Measurements from ENCODE around the gene DENND2D.
A peak's percentile ranks its signal among the peaks of the same experiment; 100 is the strongest.

Gene DENND2D

DNA sequence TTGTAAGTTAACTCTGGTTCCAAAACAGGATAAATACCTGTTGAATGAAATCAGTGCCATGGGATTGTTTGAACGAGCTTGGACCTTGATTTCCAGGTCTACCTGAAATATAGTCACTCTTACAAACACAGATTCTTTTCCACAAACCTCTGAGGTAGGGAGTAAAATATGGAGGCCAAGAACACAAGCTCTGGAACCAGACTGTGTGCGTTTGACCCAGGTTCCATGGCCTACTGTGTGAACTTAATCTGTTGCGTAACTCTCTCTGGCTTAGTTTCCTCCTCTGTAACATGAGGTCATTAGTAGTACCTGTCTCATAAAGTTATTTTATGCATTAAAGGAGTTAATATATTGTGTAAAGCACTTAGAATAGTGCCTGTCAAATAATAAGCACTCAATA is 25.1 kb downstream of the DENND2D start:
- no peak for DNase-seq (ENCODE audit: low spot score)

DNA sequence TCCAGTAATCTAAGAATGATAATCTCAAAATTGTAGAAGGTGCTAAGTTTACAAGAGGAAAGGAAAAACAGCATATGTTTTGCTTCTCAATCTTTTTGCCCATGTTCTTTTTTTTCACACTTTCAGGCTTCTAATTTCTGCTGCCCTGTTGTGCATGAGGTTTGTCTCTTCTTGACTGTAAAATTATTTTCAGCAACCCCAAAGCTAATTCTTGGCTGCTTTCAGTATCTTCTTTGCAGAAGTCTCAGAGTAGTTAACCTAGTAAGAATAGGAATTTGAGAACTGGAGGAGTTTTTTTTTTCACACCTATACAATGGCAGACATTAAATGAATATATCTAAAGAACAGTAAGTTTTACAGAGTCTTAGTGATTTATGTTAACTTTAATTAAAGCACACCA is 26.4 kb downstream of the DENND2D start:
- DNase-seq (ENCODE audit: low spot score), result no peak

DNA sequence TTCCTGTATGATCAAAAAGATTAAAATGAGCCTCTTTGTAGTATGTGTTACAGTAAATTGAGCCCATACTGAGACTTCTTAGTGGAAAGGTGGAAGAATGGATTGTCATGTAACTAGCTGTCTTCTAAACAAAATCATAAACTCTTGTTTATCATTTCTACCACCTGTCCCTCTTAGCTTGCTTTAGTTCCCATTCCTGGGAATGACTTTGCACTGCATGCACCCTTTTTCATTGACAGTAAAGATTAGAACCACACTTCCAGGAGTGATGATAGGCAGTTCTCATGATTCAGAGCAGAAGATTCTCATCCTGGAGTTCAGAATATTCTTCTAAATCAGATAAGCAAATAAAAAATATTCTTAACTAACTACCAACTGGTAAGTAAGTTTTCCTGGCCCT is 28.0 kb downstream of the DENND2D start:
- DNase-seq (ENCODE audit: low spot score), result no peak

DNA sequence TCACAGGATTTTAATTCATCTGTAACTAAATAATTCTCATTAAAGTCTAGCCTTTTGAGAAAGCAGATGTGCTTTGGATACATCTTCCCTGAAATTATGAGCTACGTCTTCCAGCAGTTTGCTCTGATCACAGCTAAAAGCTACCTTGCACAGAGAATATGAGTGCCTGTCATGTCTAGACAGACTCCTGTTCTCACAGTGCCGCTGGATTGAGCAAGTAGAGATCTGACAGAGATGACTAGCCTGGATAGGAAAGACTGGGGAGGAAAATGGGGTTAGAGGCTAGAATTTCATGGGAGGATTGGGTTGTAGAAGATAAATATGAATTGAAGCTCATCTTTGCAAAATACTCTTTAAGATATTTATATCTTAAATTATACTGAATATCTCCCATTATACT is 36.3 kb downstream of the DENND2D start:
- DNase-seq (ENCODE audit: low spot score), result no peak

DNA sequence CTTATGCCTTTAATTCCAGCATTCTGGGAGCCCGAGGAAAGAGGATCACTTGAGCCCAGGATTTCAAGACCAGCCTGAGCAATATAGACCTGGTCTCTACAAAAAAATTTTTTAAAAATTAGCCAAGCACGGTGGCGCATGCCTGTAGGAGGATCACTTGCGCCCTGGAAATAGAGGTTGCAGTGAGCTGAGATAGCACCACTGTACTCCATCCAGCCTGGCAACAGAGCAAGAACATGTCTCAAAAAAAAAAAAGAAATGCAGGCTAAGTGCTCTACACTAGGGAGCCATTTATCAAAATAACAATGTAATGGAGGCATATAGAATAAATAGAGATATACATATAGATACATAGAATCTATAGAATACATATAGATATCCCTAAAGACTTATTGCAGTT is 37.1 kb downstream of the DENND2D start:
- no peak for DNase-seq (ENCODE audit: low spot score)

DNA sequence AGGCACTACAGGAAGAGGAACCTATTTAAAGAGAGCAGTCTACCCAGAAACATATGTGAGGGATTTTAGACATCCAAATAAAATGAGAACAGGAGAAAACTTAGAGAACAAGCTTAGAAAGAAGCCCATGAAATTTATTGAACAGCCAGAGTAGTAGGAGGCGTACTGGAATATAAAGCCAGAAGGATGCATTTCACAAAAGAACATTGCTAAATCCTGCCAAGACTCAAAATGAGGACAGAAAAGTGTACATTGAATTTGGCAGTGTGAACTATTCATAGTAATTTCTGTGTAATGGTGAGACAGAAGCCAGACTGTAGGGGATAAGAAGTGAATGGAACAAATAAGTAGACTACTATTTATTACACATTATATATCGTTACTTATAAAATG is 38.0 kb downstream of the DENND2D start:
- no peak for DNase-seq (ENCODE audit: low spot score)

DNA sequence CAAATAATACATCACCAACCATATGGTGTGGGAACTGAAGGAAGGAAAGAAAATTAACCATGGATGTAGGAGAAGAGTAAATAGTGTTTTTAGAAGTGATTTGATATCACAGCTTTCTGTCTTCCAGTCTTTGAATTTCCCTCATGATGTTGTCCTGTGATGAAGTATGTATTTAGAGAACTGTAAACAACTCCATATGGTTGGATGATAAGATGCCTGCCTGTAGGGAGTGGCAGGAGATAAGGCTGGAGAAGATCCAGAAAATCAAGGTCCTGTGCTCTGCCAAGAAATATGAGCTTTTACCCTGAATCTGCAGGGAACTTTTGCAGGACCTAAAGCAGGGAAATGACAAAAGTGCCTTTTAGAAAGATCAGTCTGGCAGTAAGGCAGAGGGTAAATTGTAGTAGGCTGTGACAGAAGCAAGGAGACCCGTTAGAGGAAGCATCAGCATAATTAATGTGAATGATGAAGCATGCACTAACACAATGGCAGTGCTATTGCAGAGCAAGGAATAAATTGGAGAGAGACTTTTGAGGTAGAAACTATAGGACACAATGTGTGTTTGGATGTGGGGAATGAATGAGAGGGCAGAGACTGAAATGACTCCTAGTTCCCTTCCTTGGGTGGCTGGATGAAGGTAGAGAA is 38.5 kb downstream of the DENND2D start:
- DNase-seq (ENCODE audit: low spot score), result no peak

DNA sequence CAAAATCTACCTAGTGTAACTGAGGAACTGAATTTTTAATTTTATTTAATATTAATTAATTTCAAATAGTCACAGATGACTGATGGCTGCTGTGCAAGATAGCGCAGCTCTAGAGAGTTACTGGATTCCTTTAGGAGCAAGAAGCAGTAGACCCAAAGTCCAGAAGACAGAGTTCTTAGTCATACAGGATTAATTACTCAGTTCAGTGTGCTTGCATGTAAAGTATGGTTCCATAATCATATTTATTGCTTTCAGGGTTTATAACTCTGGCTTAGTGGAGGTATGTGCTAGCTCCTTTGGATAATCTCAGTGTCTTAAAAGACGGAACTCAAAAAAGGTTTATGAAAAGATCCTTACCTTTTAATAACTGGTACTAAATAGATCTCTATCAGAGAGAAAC is 43.0 kb downstream of the DENND2D start:
- no peak for DNase-seq (ENCODE audit: low spot score)

DNA sequence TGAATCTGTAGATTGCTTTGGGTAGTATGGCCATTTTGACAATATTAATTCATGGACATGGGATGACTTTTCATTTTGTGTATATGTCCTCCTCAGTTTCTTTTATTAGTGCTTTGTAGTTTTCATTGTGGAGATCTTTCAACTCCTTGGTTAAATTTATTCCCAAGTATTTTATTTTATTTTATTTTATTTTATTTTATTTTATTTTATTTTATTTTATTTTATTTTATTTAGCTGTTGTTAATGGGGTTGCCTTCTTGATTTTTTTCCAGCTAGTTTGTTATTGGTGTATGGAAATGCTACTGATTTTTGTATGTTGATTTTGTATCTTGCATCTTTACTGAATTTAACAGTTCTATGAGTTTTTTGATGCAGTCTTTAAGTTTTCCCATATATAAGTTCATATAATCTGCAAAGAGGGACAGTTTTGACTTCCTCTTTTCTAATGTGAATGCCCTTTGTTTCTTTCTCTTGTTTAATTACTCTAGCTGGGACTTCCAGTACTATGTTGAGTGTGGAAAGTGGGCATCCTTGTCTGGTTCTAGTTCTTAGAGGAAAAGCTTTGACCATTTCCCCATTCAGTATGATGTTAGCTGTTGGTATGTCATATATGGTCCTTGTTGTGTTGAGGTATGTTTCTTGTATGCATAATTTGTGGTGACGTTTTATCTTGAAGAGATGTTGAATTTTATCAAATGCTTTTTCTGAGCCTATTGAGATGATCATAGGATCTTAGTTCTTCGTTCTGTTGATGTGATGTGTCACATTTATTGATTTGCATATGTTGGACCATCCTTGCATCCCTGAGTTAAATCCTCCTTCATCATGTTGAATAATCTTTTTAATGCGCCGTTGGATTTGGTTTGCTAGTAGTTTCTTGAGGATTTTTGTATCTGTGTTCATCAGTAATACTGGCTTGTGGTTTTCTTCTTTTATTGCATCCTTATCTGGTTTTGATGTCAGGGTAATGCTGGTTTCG is 46.1 kb downstream of the DENND2D start:
- no peak for DNase-seq (ENCODE audit: low spot score)

DNA sequence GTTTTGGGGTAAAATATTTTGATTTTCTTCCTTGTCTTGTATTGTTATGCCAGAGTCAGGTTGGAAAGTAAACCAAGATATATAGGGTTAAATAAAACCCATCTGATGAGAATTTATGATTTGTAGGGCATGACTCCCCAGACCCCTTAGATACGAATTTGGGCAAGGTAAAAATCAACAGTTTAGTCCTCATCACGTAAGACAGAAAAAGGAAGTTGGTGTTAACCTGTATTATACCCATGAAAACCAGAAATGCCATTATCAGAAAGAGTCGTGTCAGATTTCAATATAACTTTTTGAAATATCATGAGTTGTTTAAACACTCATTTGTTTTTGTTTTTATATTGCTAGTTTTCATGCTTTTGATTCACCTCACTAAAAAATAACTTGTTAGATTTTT is 48.6 kb downstream of the DENND2D start:
- DNase-seq (ENCODE audit: low spot score), result no peak

DNA sequence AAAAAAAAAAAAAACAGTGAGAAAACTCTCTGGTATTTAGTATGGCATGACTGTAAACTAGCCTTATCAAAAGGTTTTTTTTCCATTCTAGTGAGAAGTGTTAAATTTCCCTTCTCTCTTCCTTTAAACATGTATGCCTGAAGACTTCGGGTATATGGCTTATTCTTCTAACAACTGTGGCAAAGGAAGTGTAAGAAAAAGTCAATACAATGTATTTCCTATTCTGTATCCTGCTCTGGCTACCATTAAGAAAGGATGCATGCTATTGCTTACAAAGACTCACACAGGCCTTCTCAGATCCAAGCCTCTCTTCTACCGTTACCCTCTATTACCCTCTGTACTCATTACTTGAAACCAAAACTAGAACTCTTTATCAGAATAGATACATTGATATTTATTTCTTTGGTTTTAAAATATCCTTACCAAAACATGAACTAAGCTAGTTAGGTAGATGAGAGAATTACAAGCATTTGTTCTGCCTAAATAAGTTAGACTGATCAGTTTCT is 52.0 kb downstream of the DENND2D start:
- DNase-seq (ENCODE audit: low spot score), result no peak

DNA sequence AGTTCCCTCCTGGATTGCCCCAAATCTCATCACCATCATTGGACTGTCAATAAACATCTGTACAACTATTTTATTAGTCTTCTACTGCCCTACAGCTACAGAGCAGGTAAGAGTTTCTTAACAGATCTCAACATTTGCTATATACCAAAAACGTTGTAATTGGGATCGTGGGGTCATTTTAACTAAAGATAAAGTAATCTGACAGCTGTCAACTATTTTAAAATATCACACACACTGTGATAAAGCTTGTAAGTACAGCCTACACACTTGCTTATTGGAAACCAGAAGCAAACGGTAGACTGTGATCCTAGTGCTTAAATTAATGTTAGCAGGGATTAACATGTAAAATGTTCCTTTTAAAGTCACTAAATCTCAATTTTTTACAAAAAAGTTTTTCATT is 52.5 kb downstream of the DENND2D start:
- no peak for DNase-seq (ENCODE audit: low spot score)

DNA sequence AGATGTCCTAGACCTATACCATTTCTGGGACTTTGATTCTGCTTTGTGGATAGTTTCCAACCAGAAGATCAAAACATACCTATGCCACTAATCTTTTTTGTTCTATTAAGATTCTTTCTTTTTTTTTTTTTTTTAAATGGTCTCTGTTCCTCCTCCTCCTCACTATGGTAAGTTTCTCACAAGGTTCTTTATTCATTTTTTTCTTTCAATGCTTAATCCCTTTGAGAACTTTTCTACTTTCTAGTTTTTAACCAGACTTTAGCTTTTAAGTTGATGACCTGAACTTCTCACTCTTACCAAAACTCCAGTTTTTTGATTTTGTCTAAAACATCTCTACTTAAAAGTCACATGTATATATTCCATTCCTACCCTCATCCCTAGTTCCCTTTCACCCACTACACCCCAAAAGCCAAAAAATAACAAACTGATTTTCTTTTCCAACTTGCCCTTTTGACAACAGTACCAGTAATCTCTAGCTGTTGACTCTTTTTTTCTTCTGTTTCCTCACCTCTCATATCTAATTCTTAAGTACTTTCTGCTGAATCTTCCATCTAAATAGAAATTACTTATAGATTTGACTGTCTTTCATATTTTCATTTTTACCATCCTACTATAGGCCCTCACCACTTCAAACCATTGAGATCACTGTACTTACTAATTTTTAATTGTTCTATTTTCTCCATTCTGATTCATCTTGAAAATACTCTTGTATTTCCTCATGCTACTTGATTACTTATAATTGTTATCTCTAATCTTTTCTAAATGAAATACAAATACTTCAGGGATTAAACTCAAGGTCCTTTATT is 54.3 kb downstream of the DENND2D start:
- no peak for DNase-seq (ENCODE audit: low spot score)

DNA sequence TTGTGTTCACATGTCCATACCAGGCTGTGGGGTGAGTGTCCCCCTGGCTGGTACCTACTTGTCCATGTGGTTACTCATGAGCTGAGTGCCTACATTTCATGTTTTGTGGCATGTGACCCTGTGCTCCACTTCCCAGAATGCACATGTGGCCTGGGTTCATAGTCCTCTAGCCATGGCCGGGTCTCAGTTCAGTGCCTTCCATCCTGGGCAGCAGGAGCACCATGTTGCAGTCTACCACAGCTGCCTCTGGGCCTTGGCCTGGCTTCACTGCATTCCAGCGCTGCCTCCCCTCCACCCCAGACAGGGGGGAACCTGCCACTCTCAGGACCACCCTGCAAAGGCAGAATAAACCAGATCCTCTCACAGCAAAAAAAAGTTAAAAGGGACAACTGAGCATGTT is 54.9 kb downstream of the DENND2D start:
- DNase-seq (ENCODE audit: low spot score), result no peak

DNA sequence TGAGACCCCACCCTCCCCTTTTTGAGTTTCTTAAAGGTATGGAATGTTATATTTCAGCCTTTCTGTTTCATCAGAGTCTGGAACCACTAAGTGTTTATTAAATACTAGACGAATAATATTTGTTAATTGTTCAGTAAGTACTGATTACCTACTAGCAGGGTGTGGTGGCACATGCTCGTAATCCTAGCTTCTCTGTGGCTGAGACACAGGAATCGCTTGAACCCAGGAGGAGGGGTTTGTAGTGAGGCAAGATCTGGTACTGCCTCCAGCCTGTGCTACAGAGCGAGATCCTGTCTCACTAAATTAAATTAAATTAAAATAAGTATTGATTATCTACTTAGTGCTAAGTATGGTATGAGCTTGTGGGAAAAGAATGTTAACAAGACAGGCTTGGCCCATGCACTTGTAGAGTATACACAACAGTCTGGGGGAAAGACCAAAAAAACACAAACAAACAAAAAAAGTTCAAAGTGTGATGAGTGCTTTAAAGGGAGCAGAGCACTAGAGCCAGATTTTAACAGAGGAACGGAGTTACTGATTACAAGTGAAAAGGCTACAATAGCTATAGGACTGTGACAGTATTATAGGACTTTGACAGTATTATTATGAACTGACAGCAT is 58.0 kb downstream of the DENND2D start:
- DNase-seq (ENCODE audit: low spot score), result no peak

DNA sequence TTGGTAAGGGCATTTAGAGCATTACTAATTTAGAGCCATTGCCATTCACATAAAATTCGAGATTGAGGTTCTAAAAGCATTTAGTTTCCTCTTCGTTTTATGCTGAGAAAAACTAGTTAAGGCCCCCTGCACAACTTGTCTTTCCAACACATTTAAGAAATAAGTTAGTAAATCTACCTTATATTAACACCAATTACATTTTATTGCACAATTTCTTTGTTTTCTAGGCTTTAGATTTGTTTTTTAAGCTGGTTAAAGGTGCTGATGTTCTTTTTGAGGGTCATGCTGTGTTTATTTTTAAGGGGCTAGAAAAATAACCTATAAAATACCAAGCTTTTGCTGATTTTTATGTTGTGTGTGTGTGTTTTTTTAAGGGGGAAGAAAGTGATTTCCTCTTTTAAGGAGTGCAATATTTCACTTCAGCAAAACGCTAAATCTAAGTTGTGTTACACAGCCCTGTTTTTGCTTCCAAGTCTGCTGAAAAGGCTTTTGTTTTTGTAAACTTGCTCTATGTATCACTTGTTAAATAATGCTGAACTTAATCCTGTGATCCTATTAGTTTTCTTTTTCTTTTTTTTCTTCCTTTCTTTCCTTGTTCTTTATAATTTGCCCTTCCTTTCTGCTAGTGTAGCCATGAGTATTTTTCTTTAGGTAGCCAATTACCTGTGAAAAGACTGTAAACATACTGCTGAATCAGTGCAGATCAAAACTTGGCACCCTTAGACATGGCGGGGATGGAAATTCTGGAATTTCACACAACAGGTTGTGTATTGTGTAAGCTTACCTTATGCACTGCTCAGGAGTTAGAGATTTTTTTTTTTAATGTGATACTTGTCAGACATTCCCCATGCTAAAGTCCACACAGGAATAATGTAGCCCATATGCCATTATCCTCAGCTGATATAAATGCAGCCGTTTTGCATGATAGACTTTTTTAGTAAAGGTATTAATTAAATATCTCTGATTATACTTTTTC is 58.9 kb downstream of the DENND2D start:
- no peak for DNase-seq (ENCODE audit: low spot score)

DNA sequence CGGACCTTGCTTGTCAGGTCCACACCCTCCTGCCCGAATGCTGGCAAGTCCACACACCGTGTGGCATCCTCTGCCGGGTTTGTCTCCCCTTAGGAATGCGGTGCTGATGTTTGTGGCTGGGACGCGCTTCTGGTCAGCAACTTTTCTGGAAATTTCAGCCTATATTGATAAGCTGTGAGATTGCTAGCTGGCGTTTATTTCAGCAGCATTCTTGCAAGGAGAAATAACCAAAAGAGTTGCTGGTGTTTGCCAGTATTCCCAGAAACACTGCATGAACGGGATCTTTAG is 59.8 kb downstream of the DENND2D start:
- DNase-seq (ENCODE audit: low spot score), result peak; percentile 74

DNA sequence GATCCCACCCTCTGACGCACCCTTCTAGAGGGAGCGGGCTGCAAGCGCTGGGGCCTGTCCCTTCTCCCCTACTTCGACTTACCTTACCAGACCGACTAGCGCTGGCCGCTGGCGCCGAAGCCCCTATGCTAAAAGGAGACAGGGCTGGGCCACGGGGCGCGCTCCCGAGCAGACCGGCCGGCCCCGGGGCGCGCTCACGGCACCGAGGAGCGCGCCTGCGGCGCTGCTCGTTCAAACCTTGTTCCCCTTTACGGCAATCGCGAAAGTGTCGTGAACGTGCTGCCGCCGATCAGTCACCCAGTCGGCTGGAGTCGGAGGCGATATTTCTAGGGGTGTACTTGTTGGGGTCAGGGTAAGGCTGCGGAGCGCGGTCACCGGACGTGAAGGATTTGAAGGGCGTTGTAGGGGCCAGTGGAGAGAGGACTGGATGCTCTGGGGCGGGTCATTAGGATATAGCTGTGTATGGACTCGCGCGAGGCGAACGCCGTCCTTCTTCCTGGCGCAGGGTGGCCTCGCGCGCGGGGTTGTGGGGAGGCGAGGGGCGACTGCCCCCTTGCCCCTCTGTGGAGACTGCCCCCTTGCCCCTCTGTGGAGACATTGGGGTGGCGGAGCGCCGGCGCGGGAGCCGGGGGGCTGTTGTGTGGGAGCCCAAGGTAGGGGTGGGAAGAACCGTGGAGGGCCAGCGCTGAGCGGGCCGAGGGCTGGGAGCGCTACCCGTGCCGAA is 60.3 kb downstream of the DENND2D start, which contains the start of the genes CEPT1 and DRAM2:
Gene CEPT1 (plus strand): TSS at position 268 of the 724 bp plus-strand sequence. CDS start 7,492 bp downstream, outside the sequence.
Gene DRAM2 (minus strand): TSS at position 138 of the 724 bp plus-strand sequence. CDS start 8,539 bp downstream, outside the sequence.
- peak; percentile 96 for DNase-seq (ENCODE audit: low spot score)

DNA sequence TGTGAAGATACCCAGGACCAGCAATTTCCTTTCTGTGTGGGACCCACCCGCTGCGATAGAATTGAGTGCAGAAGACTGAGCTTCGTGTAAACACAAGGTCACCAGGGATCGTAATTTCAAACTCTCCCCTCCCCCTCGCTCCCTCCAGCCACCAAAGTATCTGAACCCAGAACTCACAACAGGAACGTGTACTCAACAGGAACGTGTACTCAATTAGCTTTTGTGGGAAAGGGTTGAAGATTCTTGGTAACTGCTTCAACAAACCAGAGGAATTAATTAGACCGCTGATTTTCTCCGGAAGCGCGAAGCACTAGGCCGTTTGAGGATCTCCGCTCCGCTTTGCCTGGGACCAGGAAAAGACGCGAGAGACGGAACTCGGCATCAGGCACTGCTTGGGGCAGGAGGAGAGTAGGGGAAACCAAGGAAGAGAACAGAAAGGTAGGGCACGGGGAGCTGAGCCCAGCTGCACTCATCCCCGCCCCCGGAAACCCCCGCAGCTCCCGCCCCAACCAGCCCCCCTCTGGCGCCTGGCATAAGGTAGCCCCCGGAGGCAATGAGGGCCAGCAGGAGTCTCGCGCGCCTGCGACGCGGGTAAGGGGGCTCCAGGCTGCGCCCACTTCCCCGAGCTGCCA is 61.0 kb downstream of the DENND2D start:
- peak; percentile 70 for DNase-seq (ENCODE audit: low spot score)
